ENCODE measurements around the gene ZDHHC22.

GRCh38 chr14:77097006-77097699, 44.4 kb downstream of the ZDHHC22 start:
- TF ChIP-seq, protein P1, sequence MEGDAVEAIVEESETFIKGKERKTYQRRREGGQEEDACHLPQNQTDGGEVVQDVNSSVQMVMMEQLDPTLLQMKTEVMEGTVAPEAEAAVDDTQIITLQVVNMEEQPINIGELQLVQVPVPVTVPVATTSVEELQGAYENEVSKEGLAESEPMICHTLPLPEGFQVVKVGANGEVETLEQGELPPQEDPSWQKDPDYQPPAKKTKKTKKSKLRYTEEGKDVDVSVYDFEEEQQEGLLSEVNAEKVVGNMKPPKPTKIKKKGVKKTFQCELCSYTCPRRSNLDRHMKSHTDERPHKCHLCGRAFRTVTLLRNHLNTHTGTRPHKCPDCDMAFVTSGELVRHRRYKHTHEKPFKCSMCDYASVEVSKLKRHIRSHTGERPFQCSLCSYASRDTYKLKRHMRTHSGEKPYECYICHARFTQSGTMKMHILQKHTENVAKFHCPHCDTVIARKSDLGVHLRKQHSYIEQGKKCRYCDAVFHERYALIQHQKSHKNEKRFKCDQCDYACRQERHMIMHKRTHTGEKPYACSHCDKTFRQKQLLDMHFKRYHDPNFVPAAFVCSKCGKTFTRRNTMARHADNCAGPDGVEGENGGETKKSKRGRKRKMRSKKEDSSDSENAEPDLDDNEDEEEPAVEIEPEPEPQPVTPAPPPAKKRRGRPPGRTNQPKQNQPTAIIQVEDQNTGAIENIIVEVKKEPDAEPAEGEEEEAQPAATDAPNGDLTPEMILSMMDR (IDR thresholded peaks at IDR 0.05) = no peak
- TF ChIP-seq EZH2phosphoT487 (IDR thresholded peaks at IDR 0.05; ENCODE audit: borderline replicate concordance, low read depth) = no peak
- no peak for TF ChIP-seq TCF12 (IDR thresholded peaks at IDR 0.05)
- TF ChIP-seq SIN3A (IDR thresholded peaks at IDR 0.05; ENCODE audit: borderline replicate concordance, low read depth, low read length) = no peak

All from SK-N-SH (cell line).